Stimulated activated effector memory CD8-positive, alpha-beta T cell treated with anti-CD3 and anti-CD28 coated beads, Interleukin-12 subunit alpha, Interleukin-12 subunit beta, amount 100 ng/mL, for 72 hours (primary cell): ENCODE measurements around the gene HIGD1C.
"Not testable (repeated sequence)": the region's sequence is repeated elsewhere in the genome, so short reads cannot be mapped to it uniquely, and the experiment has no call there.

Experiments used
- ATAC-seq: fragments of 150-1000 bp; cut with Tn5 transposase; 2 replicates; pipeline ENCODE4 v1.10.0; 2021
- DNase-seq, 2 donors: peaks; one replicate each; pipeline ENCODE4 v3.0.0; 2021 to 2022; ENCODE audit warnings: low spot score in 2 of 2
- H3K27ac Mint-ChIP-seq: one replicate; pipeline ENCODE4 v1.8.0; 2022; ENCODE audit warnings: mild to moderate bottlenecking, mixed read lengths
- H3K36me3 Mint-ChIP-seq: one replicate; pipeline ENCODE4 v1.8.0; 2022; ENCODE audit warnings: mild to moderate bottlenecking, mixed read lengths
- H3K4me1 Mint-ChIP-seq: one replicate; pipeline ENCODE4 v1.8.0; 2022; ENCODE audit warnings: mixed read lengths
- H3K4me3 Mint-ChIP-seq: one replicate; pipeline ENCODE4 v1.8.0; 2022; ENCODE audit warnings: mild to moderate bottlenecking, mixed read lengths
- H3K9me3 Mint-ChIP-seq: one replicate; pipeline ENCODE4 v1.8.0; 2022; ENCODE audit warnings: mixed read lengths

HIGD1C gene

GRCh38 chr12:50952510-50952909 is at the start of gene HIGD1C:
TSS of gene HIGD1C (plus strand) at chr12:50952544. CDS start at chr12:50953999, 1,455 bp downstream.
- H3K27ac Mint-ChIP-seq = peak within 1 kb of the TSS; percentile 52
- ATAC-seq (no peak), DNase-seq (no peak)
- H3K9me3 Mint-ChIP-seq = no peaks in the 10 kb centered on the region
- peaks cover 4% of the 10 kb centered on the region for H3K36me3 Mint-ChIP-seq
- H3K4me1 Mint-ChIP-seq = no peaks in the 10 kb centered on the region
- H3K4me3 Mint-ChIP-seq = no peak within 1 kb of the TSS

- H3K4me3 Mint-ChIP-seq, H3K27ac Mint-ChIP-seq, H3K36me3 Mint-ChIP-seq, DNase-seq, H3K4me1 Mint-ChIP-seq, ATAC-seq: not testable (repeated sequence)
- H3K9me3 Mint-ChIP-seq = peaks cover 11% of the 10 kb centered on the region
Measured at GRCh38 chr12:50908479-50908878, 43.9 kb upstream of the HIGD1C start.

GRCh38 chr12:50912361-50912760 is 40.0 kb upstream of the HIGD1C start:
- H3K36me3 Mint-ChIP-seq, H3K4me3 Mint-ChIP-seq, H3K27ac Mint-ChIP-seq, ATAC-seq, H3K4me1 Mint-ChIP-seq, DNase-seq: not testable (repeated sequence)
- H3K9me3 Mint-ChIP-seq = peaks cover 29% of the 10 kb centered on the region

DNA sequence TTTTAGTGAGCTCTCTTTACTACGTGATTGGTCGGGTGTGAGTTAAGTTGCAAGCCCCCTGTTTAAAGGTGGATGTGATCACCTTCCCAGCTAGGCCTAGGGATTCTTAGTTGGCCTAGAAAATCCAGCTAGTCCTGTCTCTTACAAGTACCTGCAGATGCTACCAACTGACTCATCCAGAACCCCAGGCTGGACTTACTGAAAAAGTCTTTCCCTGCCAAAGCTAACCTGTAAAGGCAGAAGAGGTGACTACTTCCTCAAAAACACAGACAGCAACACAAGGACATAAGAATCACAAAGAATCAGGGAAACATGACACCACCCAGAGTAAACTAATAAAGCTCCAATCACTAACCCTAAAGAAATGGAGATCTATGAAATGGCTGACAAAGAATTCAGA is 39.1 kb upstream of the HIGD1C start:
- H3K4me3 Mint-ChIP-seq = no peak overlapping the region
- DNase-seq = no peak
- no peaks in the 10 kb centered on the region for H3K4me1 Mint-ChIP-seq
- ATAC-seq = no peak
- no peak overlapping the region for H3K27ac Mint-ChIP-seq
- H3K36me3 Mint-ChIP-seq = no peaks in the 10 kb centered on the region
- peaks cover 36% of the 10 kb centered on the region for H3K9me3 Mint-ChIP-seq

- ATAC-seq (no peak), DNase-seq (no peak)
- H3K36me3 Mint-ChIP-seq = no peaks in the 10 kb centered on the region
- no peak overlapping the region for H3K4me3 Mint-ChIP-seq
- no peak overlapping the region for H3K27ac Mint-ChIP-seq
- peaks cover 38% of the 10 kb centered on the region for H3K9me3 Mint-ChIP-seq
- H3K4me1 Mint-ChIP-seq = no peaks in the 10 kb centered on the region
Measured at GRCh38 chr12:50914872-50915484, 37.4 kb upstream of the HIGD1C start.

- DNase-seq (peak in 1 of 2 donors; percentile 10), ATAC-seq (no peak)
- peaks cover 35% of the 10 kb centered on the region for H3K9me3 Mint-ChIP-seq
- H3K27ac Mint-ChIP-seq = no peak overlapping the region
- H3K4me3 Mint-ChIP-seq = no peak overlapping the region
- H3K36me3 Mint-ChIP-seq = no peaks in the 10 kb centered on the region
- H3K4me1 Mint-ChIP-seq = no peaks in the 10 kb centered on the region
Measured at GRCh38 chr12:50916292-50916691, 36.1 kb upstream of the HIGD1C start.

- peaks cover 24% of the 10 kb centered on the region for H3K9me3 Mint-ChIP-seq
- H3K4me1 Mint-ChIP-seq = peaks cover 8% of the 10 kb centered on the region
- DNase-seq (peak in 1 of 2 donors; percentile 35), ATAC-seq (no peak)
- no peaks in the 10 kb centered on the region for H3K36me3 Mint-ChIP-seq
- no peak overlapping the region for H3K4me3 Mint-ChIP-seq
- H3K27ac Mint-ChIP-seq = no peak overlapping the region
Measured at GRCh38 chr12:50918584-50919316, 33.6 kb upstream of the HIGD1C start.

DNA sequence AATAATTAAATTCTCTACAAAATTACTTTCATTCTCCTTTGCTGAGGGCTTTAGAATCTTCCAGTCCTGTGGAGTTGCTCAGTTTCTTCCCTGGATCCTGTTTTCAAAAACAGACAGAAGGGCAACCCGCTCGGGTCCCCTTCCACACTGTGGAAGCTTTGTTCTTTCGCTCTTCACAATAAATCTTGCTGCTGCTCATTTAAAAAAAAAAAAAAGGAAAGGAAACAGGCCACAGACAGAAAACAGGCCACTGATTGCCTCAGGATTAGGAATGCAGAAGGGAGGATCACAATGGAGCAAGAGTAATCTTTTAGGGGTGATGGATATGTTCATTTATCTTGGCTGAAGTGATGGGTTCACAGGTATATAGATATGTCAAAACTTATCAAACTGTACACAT is 29.5 kb upstream of the HIGD1C start:
- H3K4me1 Mint-ChIP-seq = peaks cover 28% of the 10 kb centered on the region
- H3K4me3 Mint-ChIP-seq = peak overlapping the region; percentile 75
- DNase-seq = no peak
- peaks cover 4% of the 10 kb centered on the region for H3K9me3 Mint-ChIP-seq
- H3K27ac Mint-ChIP-seq = peak overlapping the region; percentile 94
- ATAC-seq = no peak
- no peaks in the 10 kb centered on the region for H3K36me3 Mint-ChIP-seq

- Mint-ChIP-seq H3K36me3 (no peaks in the 10 kb centered on the region), H3K4me1 (peaks cover 28% of the 10 kb centered on the region), H3K27ac (peak overlapping the region; percentile 94), H3K9me3 (no peaks in the 10 kb centered on the region), H3K4me3 (peak overlapping the region; percentile 75)
- no peak for DNase-seq
- no peak for ATAC-seq
Measured at GRCh38 chr12:50923361-50924130, 28.8 kb upstream of the HIGD1C start.

DNA sequence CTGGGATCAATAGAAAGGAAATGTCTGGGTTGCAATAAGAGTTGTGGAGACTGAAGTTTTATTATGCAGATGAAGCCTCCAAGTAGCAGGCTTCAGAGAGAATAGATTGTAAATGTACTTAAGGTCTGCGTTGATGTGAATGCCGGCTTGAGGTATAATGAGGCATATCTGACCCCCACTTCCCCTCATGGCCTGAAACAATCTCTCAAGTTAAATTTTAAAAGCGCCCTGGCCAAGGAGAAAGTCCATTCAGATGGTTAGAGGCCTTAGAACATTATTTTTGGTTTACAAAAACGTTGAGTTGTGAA is 28.3 kb upstream of the HIGD1C start:
- ATAC-seq = peak; percentile 4
- Mint-ChIP-seq H3K9me3 (no peaks in the 10 kb centered on the region), H3K27ac (peak overlapping the region; percentile 94), H3K4me3 (peak overlapping the region; percentile 75), H3K36me3 (no peaks in the 10 kb centered on the region), H3K4me1 (peaks cover 28% of the 10 kb centered on the region)
- DNase-seq = peak in 1 of 2 donors; percentile 58

GRCh38 chr12:50924439-50925341 is 27.7 kb upstream of the HIGD1C start:
- Mint-ChIP-seq H3K4me3 (peak overlapping the region; percentile 75), H3K36me3 (no peaks in the 10 kb centered on the region), H3K27ac (peak overlapping the region; percentile 94), H3K4me1 (peaks cover 28% of the 10 kb centered on the region), H3K9me3 (no peaks in the 10 kb centered on the region)
- peak; percentile 89 for ATAC-seq
- peak in 1 of 2 donors; percentile 60 for DNase-seq

- Mint-ChIP-seq H3K27ac (peak overlapping the region; percentile 94), H3K36me3 (no peaks in the 10 kb centered on the region), H3K9me3 (no peaks in the 10 kb centered on the region), H3K4me1 (peaks cover 28% of the 10 kb centered on the region), H3K4me3 (peak overlapping the region; percentile 75)
- ATAC-seq (peak; percentile 25), DNase-seq (no peak)
Measured at GRCh38 chr12:50925342-50925651, 27.0 kb upstream of the HIGD1C start.

GRCh38 chr12:50925920-50926319 is 26.4 kb upstream of the HIGD1C start:
- Mint-ChIP-seq H3K4me1 (peaks cover 28% of the 10 kb centered on the region), H3K9me3 (no peaks in the 10 kb centered on the region), H3K36me3 (no peaks in the 10 kb centered on the region), H3K27ac (no peak overlapping the region), H3K4me3 (peak overlapping the region; percentile 75)
- DNase-seq (no peak), ATAC-seq (no peak)

DNA sequence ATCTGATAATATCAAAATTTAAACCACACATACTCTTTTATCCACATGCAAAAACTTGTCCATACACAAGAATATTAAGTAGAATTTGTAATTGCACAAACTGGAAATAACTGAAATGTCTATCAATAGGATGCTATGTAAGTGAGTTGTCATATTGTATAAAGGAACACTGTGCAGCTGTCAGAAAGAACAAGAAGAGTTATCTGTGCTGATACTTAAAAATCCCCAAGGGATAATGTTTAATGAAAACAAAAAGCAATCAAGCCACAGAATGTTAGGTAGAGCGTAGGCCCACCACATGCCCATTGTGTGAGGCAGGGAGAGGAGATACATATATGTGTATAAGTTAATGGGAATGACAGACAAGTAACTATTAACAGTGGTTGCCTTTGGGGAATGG is 25.9 kb upstream of the HIGD1C start:
- Mint-ChIP-seq H3K36me3 (no peaks in the 10 kb centered on the region), H3K9me3 (no peaks in the 10 kb centered on the region), H3K4me3 (peak overlapping the region; percentile 75), H3K27ac (no peak overlapping the region), H3K4me1 (peaks cover 28% of the 10 kb centered on the region)
- ATAC-seq = no peak
- no peak for DNase-seq

DNA sequence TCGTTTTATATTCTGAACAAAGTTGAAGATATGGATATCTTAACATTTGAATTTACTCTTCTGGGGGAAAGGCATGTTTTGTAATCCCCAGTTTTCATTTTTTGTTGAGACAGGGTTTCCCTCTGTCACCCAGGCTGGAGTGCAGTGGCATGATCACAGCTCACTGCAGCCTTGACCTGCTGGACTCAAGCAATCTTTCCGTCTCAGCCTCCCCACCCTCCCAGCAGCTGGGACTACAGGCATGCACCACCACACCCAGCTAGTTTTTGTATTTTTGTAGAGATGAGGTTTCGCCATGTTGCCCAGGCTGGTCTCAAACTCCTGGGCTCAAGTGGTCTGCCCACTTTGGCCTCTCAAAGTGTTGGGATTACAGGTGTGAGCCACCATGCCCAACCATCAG is 25.4 kb upstream of the HIGD1C start:
- DNase-seq, H3K36me3 Mint-ChIP-seq, ATAC-seq, H3K27ac Mint-ChIP-seq, H3K9me3 Mint-ChIP-seq: not testable (repeated sequence)
- Mint-ChIP-seq H3K4me1 (peaks cover 28% of the 10 kb centered on the region), H3K4me3 (peak overlapping the region; percentile 75)
